K562 (cell line): ENCODE data around the gene WNT7B. TPM values are rescaled to one million over a fixed set of nuclear protein-coding genes. Genes with fewer than 3 reads are reported as not detected.
A peak's percentile ranks its signal among the peaks of the same experiment; 100 is the strongest.

Experiments used
- ATF1 ChIP-seq, 2 experiments: fragments of 450-650 bp in 1 of 2; IDR thresholded peaks; 2 replicates each; pipeline ENCODE4 v1.6.1; 2016; ENCODE audit warnings: missing compliant biosample characterization in 1 of 2, missing genetic modification characterization in 1 of 2
- C11orf30 ChIP-seq: fragments of 450-650 bp; IDR thresholded peaks from 2 replicates; pipeline ENCODE4 v1.6.1; 2016; ENCODE audit warnings: low read depth, mild to moderate bottlenecking
- CBFA2T2 ChIP-seq: fragments of 450-650 bp; conservative IDR thresholded peaks from 2 replicates; pipeline ENCODE4 v1.6.1; 2017; ENCODE audit warnings: mild to moderate bottlenecking
- CHD1 ChIP-seq: fragments of 200-600 bp; sonication (generic); IDR thresholded peaks from one replicate; pipeline ENCODE4 v1.6.1; 2012; ENCODE audit warnings: mild to moderate bottlenecking, moderate library complexity, low read length, inconsistent platforms
- CHD4 ChIP-seq: fragments of 200-600 bp; sonication (generic); IDR thresholded peaks from 3 replicates; pipeline ENCODE4 v1.6.1; 2012; ENCODE audit warnings: low read depth, mild to moderate bottlenecking, mixed read lengths, low read length, inconsistent platforms; ENCODE audit not compliant: insufficient read depth, insufficient replicate concordance, poor library complexity, severe bottlenecking
- DMBX1 ChIP-seq: fragments of 250-450 bp; sonication (Bioruptor Pico); IDR thresholded peaks from 2 replicates; pipeline ENCODE4 v1.8.0; 2022; ENCODE audit warnings: inconsistent platforms, mild to moderate bottlenecking, moderate library complexity, borderline replicate concordance
- ETV5 ChIP-seq: sonication (generic); formaldehyde crosslinking; IDR thresholded peaks from 2 replicates; pipeline ENCODE4 v1.4.0; 2020; ENCODE audit warnings: low read depth, mild to moderate bottlenecking, missing genetic modification reagents
- FIP1L1 ChIP-seq: fragments of 200-400 bp; formaldehyde crosslinking; IDR thresholded peaks from 2 replicates; pipeline ENCODE4 v1.6.1; 2018; ENCODE audit warnings: mild to moderate bottlenecking, low read depth, low read length; ENCODE audit not compliant: poor library complexity, severe bottlenecking
- FOXP1 ChIP-seq: sonication (generic); formaldehyde crosslinking; IDR thresholded peaks from 2 replicates; pipeline ENCODE4 v1.8.0; 2022; ENCODE audit warnings: mild to moderate bottlenecking, missing genetic modification reagents
- MTA3 ChIP-seq: fragments of 450-650 bp; formaldehyde crosslinking; IDR thresholded peaks from 2 replicates; pipeline ENCODE4 v1.6.1; 2017; ENCODE audit warnings: mild to moderate bottlenecking, borderline replicate concordance
- NKRF ChIP-seq: fragments of 450-650 bp; IDR thresholded peaks from 2 replicates; pipeline ENCODE4 v1.6.1; 2016; ENCODE audit warnings: borderline replicate concordance
- POU5F1 ChIP-seq: fragments of 150-350 bp; IDR thresholded peaks from 2 replicates; pipeline ENCODE4 v1.6.1; 2014; ENCODE audit warnings: borderline replicate concordance, low read length, low read depth, mild to moderate bottlenecking; ENCODE audit not compliant: partially characterized antibody
- PTBP1 ChIP-seq: fragments of 200-400 bp; formaldehyde crosslinking; IDR thresholded peaks from 2 replicates; pipeline ENCODE4 v1.6.1; 2017; ENCODE audit warnings: low read depth, low read length
- RAD21 ChIP-seq, 2 experiments: fragments of 250-450 bp in 1 of 2; fragments of 450-650 bp in 1 of 2; sonication (Bioruptor Pico) in 1 of 2; formaldehyde crosslinking in 1 of 2; IDR thresholded peaks in 1 of 2; conservative IDR thresholded peaks in 1 of 2; 2 replicates each; pipeline versions ENCODE4 v1.4.0 to v1.8.0; 2020 to 2022; ENCODE audit warnings: mild to moderate bottlenecking in 2 of 2, moderate library complexity in 1 of 2
- RBBP5 ChIP-seq: fragments of 200-600 bp; sonication (generic); IDR thresholded peaks from 2 replicates; pipeline ENCODE4 v1.6.1; 2012; ENCODE audit warnings: borderline replicate concordance, mild to moderate bottlenecking, low read length, control low read depth, inconsistent platforms; ENCODE audit not compliant: insufficient read depth, poor library complexity, severe bottlenecking
- RBM15 ChIP-seq: fragments of 200-400 bp; formaldehyde crosslinking; IDR thresholded peaks from 2 replicates; pipeline ENCODE4 v1.6.1; 2018; ENCODE audit warnings: mild to moderate bottlenecking, low read length, moderate library complexity; ENCODE audit not compliant: insufficient read depth
- SAFB ChIP-seq: fragments of 200-400 bp; formaldehyde crosslinking; IDR thresholded peaks from 2 replicates; pipeline ENCODE4 v1.6.1; 2017; ENCODE audit warnings: low read depth, low read length, borderline replicate concordance
- SMARCA4 ChIP-seq: fragments of 450-650 bp; IDR thresholded peaks from 2 replicates; pipeline ENCODE4 v1.6.1; 2016
- TEAD1 ChIP-seq, 2 experiments: fragments of 450-650 bp in 1 of 2; sonication (generic) in 1 of 2; formaldehyde crosslinking; IDR thresholded peaks; 2 replicates each; pipeline versions ENCODE4 v1.4.0 to v1.8.0; 2020 to 2022; ENCODE audit warnings: mild to moderate bottlenecking in 2 of 2, missing genetic modification reagents in 1 of 2
- ZHX1 ChIP-seq: fragments of 150-350 bp; conservative IDR thresholded peaks from 2 replicates; pipeline ENCODE4 v1.6.1; 2014; ENCODE audit warnings: low read length
- ZNF143 ChIP-seq: sonication (generic); formaldehyde crosslinking; IDR thresholded peaks from 2 replicates; pipeline ENCODE4 v1.9.0; 2022; ENCODE audit warnings: mild to moderate bottlenecking, missing genetic modification reagents
- ZNF695 ChIP-seq: fragments of 450-650 bp; formaldehyde crosslinking; IDR thresholded peaks from 2 replicates; pipeline ENCODE4 v1.4.0; 2020; ENCODE audit warnings: mild to moderate bottlenecking, moderate library complexity
- polyA plus RNA-seq, 8 experiments: library from polyadenylated mRNA; depleted of rRNA in 4 of 8; stranded (reverse) in 5 of 8; unstranded in 3 of 8; fragments of >200 nt; fragmentation: Nextera tagmentation in 2 of 8; fragmentation: Illumina TruSeq in 1 of 8; extraction: Ambion mirVana in 2 of 8; extraction: Trizol in 1 of 8; gene quantifications; 2 replicates each; pipeline versions ENCODE4 v1.2.1 to v1.2.3, GENCODE V29; 2011 to 2014; ENCODE audit warnings: inconsistent platforms in 1 of 8, missing spikeins in 1 of 8
- total RNA-seq, 7 experiments: library from RNA; depleted of rRNA in 6 of 7; stranded (reverse); fragments of >200 nt in 6 of 7; fragmentation: Illumina TruSeq in 2 of 7; extraction: Trizol in 2 of 7; gene quantifications; 2 replicates each; pipeline versions ENCODE4 v1.2.1 to v1.2.3, GENCODE V29; 2011 to 2021; ENCODE audit warnings: low replicate concordance in 1 of 7

WNT7B gene
- total and polyA plus RNA-seq, 9 of the 15 experiments (the other 6 are each of a cell fraction or from before 2014, with no cell fraction given), result not detected

GRCh38 chr22:46013460-46014416 lies 36.8 kb upstream of the WNT7B start (continued):
- TF ChIP-seq TEAD1 (CRISPR knock-in tag; IDR thresholded peaks at IDR 0.05), result no peak
- TF ChIP-seq SAFB, result peak; percentile 94
- TF ChIP-seq FIP1L1, result no peak
- peak; percentile 68; the same call in 1 of the 2 replicates for TF ChIP-seq MTA3
- no peak for TF ChIP-seq FOXP1
- peak; percentile 39 to 65 for TF ChIP-seq RAD21 (CRISPR knock-in tag; conservative IDR thresholded peaks at IDR 0.05 in 1 of 2, IDR thresholded peaks at IDR 0.05 in 1 of 2)
- no peak for TF ChIP-seq CHD1
- peak; percentile 28 for TF ChIP-seq SMARCA4
- TF ChIP-seq CBFA2T2, result 0 out of 2 replicates have a peak, but pooled peaks have one; percentile 5
- TF ChIP-seq RBM15, result no peak
- no peak for TF ChIP-seq ATF1 (CRISPR knock-in tag; IDR thresholded peaks at IDR 0.05)
- TF ChIP-seq ATF1 (tag; IDR thresholded peaks at IDR 0.05), result peak; percentile 49; the same call in 1 of the 2 replicates
- peak; percentile 63 for TF ChIP-seq ZNF143 (CRISPR knock-in tag)
- TF ChIP-seq RBBP5, result no peak
- TF ChIP-seq ETV5, result peak; percentile 25; the same call in 1 of the 2 replicates
- TF ChIP-seq NKRF, result peak; percentile 53; the same call in 1 of the 2 replicates
- no peak for TF ChIP-seq CHD4
- TF ChIP-seq DMBX1 (CRISPR knock-in tag), result no peak
- no peak for TF ChIP-seq ZHX1
- peak; percentile 78 for TF ChIP-seq C11orf30
- TF ChIP-seq ZNF695 (CRISPR knock-in tag), result no peak
- TF ChIP-seq POU5F1, result no peak
- no peak for TF ChIP-seq PTBP1
